GM10266 (cell line): ENCODE data around the gene RAVER1.

ENCODE experiments used
- DNase-seq: peaks from one replicate; pipeline ENCODE4 v3.0.0; 2012; ENCODE audit errors: extremely low spot score
- TF ChIP-seq, protein P1 (sequence below): IDR thresholded peaks from 2 replicates; pipeline ENCODE4 v1.5.1; 2012; ENCODE audit warnings: mild to moderate bottlenecking, low read depth; ENCODE audit not compliant: control insufficient read depth, insufficient read depth; ENCODE audit errors: missing control alignments

RAVER1 gene

DNA sequence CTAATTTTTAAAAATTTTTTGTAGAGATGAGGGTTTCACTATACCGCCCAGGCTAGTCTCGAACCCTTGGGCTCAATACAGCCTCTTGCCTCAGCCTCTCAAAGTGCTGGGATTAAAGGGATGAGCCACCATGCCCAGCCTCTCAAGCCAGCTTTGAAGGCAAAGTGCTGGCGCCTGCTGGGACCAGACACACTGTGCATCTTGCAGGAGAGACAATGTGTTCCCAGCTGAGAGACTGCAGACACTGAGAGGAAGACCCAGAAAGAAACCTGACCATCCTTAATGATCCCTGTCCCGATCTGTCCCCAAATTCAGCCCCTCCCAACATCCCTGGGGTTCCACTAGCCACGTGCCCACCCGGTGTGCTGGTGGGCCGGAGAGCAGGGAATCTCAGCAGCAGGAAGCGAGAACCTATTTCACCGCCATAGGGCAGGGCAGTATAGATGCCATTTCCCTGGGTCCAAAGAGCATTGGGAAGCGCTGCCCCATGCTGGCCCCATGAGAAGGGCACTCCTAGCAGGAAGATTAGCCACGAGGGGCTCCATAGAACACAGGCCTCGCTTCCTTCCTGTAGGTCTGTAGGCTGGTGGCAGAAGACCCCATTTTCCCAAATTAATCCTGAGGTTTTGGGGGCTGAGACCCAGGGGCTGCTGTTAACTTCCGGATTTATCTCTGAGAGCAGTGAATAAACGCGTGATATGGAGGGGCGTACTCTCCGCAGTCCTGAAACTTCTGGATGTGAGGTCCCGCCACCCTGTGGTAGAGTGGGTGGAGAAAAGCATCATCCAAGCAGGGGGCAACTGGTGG, 968 bp downstream of the RAVER1 start:
- DNase-seq = no peak
- TF ChIP-seq, protein P1, sequence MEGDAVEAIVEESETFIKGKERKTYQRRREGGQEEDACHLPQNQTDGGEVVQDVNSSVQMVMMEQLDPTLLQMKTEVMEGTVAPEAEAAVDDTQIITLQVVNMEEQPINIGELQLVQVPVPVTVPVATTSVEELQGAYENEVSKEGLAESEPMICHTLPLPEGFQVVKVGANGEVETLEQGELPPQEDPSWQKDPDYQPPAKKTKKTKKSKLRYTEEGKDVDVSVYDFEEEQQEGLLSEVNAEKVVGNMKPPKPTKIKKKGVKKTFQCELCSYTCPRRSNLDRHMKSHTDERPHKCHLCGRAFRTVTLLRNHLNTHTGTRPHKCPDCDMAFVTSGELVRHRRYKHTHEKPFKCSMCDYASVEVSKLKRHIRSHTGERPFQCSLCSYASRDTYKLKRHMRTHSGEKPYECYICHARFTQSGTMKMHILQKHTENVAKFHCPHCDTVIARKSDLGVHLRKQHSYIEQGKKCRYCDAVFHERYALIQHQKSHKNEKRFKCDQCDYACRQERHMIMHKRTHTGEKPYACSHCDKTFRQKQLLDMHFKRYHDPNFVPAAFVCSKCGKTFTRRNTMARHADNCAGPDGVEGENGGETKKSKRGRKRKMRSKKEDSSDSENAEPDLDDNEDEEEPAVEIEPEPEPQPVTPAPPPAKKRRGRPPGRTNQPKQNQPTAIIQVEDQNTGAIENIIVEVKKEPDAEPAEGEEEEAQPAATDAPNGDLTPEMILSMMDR = no peak

DNA sequence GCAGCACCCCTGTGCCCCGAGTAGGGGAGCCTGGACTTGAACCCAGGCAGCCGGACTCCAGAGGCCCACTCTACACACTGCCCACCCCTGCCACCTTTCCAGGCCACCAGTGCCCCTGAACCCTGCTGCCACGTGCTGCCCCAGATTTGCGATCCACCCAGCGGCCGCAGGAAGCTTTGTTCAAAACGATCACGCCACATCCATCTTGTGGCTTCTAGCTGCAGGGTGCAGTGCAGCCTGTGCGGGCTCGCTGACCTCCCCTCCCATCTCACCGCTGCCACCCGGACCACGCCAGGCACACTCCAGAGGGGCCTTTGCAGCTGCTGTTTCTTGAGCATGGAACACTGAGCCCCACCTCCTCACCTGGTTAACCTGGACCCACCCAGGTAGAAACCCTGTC, 3.8 kb downstream of the RAVER1 start:
- DNase-seq = no peak
- TF ChIP-seq, protein P1 = no peak

DNA sequence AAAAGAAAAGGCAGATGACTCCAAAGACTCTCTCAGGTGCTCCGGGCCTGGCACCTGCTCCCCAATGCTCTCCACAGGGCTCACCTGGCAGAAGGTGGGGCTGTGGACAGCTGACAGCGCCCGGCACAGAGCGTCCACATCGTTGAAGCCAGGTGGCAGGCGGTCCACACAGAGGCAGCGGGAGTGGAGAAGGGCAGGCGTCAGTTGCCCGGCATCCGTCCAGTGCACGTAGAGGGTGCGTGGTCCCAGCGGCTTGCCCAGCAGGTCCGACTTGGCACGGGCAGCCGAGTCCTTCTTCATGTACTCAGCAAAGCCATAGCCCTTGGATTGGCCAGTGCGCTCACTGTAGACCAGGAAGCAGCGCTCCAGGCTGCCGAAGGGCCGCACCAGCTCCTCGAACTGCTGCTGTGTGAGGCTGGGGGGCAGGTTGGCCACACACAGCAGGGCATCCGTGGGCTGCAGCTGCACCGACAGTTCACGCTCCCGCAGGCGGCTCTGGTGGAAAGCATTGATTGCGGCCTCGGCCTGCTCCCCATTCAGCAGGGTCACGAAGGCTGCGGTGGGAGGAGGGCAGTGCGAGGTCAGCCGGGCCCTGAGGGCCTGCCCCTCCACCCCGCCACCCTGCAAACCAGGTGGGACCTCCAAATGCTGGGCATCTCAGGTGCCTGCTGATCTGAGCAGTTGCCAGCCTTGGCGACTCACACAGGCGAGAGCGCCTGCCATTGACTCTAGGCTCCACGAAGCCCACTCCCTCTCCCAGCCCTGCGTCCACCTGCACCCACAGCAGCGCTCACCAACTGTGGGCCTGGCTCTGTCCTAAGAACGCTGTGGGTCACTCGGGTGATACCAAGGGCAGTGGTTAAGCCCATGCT, 4.5 kb downstream of the RAVER1 start:
- no peak for DNase-seq
- TF ChIP-seq, protein P1 = no peak

DNA sequence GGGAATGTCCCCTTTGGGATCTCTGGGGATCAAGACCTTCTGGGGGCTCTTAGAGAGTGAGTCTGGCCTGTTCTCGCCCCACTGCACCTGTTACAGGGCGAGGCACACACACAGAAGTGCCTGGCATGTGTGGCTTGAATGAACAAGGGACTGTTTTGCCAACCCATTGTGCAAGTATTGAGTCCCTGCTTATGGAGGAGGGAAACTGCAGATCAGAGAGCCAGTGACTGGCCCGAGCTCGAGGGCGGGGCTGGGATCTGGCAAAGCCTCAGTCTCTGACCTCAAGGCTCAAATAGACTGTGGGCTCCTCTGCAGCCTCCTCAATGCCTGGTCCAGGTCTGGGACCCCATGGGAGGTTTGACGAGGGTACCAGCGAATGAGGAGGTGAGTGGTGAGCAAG, 5.5 kb downstream of the RAVER1 start:
- no peak for DNase-seq

DNA sequence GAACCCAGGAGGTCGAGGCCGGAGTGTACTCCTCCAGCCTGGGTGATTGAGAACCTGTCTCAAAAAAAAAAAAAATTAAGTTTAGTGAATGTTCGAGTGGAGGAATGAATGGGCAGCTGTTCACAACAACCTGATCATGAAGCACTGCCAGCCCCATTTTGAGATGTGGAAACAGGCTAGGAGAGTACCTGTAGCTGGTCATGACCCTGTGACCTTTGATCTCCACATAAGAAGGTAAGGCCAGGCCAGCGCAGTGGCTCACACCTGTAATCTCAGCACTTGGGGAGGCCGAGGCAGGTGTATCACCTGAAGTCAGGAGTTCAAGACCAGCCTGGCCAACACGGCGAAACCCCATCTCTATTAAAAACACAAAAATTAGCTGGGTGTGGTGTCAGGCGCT, 7.6 kb downstream of the RAVER1 start:
- TF ChIP-seq, protein P1 = no peak
- no peak for DNase-seq

More for the DNA sequence above, 5.5 kb downstream of the RAVER1 start:
- TF ChIP-seq, protein P1 = no peak

DNA sequence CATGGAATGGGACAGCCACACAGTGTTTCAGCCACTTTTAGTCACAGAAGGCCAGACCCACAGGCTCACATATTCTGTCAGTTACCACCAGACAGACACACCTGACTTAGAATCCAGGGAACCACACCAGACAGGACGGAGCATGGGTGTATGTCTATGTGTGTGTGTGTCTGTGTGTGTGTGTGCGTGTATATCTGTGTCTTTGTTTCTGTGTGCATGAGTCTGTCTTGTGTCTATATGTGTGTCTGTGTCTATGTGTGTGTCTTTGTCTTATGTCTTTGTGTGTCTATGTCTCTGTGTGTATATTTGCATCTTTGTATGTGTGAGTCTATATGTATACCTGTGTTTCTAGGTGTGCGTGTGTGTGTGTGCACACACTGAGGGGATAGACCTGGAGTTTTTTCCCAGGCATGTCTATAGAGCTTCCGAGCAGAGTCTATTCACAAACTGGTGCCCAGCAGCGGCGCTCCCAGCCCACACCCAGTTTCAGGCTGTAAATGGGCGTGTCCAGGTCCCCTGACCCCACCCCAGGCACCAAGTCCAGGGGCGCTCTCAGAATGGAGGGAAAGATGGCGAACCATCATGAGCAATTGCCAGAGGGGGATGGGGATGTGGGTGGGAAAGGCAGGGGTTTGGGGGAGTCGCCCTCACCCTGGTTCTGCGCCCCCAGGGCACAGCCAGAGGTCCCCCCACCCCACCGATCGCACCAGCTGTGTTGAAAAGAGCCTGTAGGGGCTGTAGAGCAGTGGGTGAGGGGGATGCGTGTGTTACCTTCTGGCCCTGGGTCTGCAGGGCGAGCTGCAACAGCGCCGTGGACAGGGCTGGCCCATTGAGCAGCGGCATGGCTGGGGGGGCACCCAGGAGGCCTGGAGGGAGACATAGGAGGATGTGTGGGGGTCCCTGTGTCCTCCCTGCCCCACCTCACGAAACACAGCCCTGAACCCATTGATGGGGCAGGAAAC, 11.2 kb downstream of the RAVER1 start:
- no peak for DNase-seq
- TF ChIP-seq, protein P1 = no peak
